ENCODE data around the gene NHEJ1. TPM values are rescaled to one million over a fixed set of nuclear protein-coding genes. Genes with fewer than 3 reads are reported as not detected.

Gene NHEJ1
- total and polyA plus RNA-seq, 2 of the 13 experiments (the other 11 are each of a cell fraction or from before 2014, with no cell fraction given) = 30.0 to 30.7 TPM

- TF ChIP-seq GATAD1 (CRISPR knock-in tag; IDR thresholded peaks at IDR 0.05) (peak; percentile 59; the same call in 1 of the 2 replicates), ZNF232 (CRISPR knock-in tag; IDR thresholded peaks at IDR 0.05; ENCODE audit: borderline replicate concordance) (peak; percentile 71; the same call in 1 of the 2 replicates), ZNF17 (CRISPR knock-in tag; IDR thresholded peaks at IDR 0.05) (0 out of 2 replicates have a peak, but pooled peaks have one; percentile 21), ZNF256 (CRISPR knock-in tag; conservative IDR thresholded peaks at IDR 0.05) (0 out of 2 replicates have a peak, but pooled peaks have one; percentile 31), ZNF124 (CRISPR knock-in tag; IDR thresholded peaks at IDR 0.05) (no peak), CENPX (CRISPR knock-in tag; IDR thresholded peaks at IDR 0.05) (no peak), FOXA1 (IDR thresholded peaks at IDR 0.05) (peak; percentile 89), FOXA1 (CRISPR knock-in tag; IDR thresholded peaks at IDR 0.05) (peak; percentile 90), SP5 (CRISPR knock-in tag; IDR thresholded peaks at IDR 0.05; ENCODE audit: borderline replicate concordance, low read depth) (peak; percentile 89), NFE2 (CRISPR knock-in tag; IDR thresholded peaks at IDR 0.05) (no peak), ZNF772 (CRISPR knock-in tag; IDR thresholded peaks at IDR 0.05) (peak; percentile 82), SMYD3 (CRISPR knock-in tag; IDR thresholded peaks at IDR 0.05) (peak; percentile 91; the same call in 1 of the 2 replicates), SMC3 (IDR thresholded peaks at IDR 0.05; ENCODE audit: low read length) (0 out of 2 replicates have a peak, but pooled peaks have one; percentile 10), CCAR2 (optimal IDR thresholded peaks at IDR 0.05; ENCODE audit: low read depth, low read length) (peak; percentile 41), ZNF776 (CRISPR knock-in tag; IDR thresholded peaks at IDR 0.05) (no peak), SKIL (CRISPR knock-in tag; IDR thresholded peaks at IDR 0.05; ENCODE audit: borderline replicate concordance) (peak; percentile 87), NFKBIZ (CRISPR knock-in tag; IDR thresholded peaks at IDR 0.05) (peak; percentile 92; the same call in 1 of the 2 replicates), ZNF180 (CRISPR knock-in tag; IDR thresholded peaks at IDR 0.05; ENCODE audit: borderline replicate concordance, low read depth) (no peak), IRF2 (CRISPR knock-in tag; IDR thresholded peaks at IDR 0.05) (peak; percentile 63; the same call in 1 of the 2 replicates), SIX4 (CRISPR knock-in tag; IDR thresholded peaks at IDR 0.05) (no peak; the same call in 1 of the 2 replicates), ZNF75D (CRISPR knock-in tag; IDR thresholded peaks at IDR 0.05; ENCODE audit: borderline replicate concordance) (no peak), SP2 (CRISPR knock-in tag; IDR thresholded peaks at IDR 0.05) (no peak), NR2F2 (IDR thresholded peaks at IDR 0.05; ENCODE audit: borderline replicate concordance, low read depth) (peak; percentile 74; the same call in 1 of the 2 replicates), ZSCAN25 (CRISPR knock-in tag; IDR thresholded peaks at IDR 0.05) (no peak)
- TF ChIP-seq, protein P1, sequence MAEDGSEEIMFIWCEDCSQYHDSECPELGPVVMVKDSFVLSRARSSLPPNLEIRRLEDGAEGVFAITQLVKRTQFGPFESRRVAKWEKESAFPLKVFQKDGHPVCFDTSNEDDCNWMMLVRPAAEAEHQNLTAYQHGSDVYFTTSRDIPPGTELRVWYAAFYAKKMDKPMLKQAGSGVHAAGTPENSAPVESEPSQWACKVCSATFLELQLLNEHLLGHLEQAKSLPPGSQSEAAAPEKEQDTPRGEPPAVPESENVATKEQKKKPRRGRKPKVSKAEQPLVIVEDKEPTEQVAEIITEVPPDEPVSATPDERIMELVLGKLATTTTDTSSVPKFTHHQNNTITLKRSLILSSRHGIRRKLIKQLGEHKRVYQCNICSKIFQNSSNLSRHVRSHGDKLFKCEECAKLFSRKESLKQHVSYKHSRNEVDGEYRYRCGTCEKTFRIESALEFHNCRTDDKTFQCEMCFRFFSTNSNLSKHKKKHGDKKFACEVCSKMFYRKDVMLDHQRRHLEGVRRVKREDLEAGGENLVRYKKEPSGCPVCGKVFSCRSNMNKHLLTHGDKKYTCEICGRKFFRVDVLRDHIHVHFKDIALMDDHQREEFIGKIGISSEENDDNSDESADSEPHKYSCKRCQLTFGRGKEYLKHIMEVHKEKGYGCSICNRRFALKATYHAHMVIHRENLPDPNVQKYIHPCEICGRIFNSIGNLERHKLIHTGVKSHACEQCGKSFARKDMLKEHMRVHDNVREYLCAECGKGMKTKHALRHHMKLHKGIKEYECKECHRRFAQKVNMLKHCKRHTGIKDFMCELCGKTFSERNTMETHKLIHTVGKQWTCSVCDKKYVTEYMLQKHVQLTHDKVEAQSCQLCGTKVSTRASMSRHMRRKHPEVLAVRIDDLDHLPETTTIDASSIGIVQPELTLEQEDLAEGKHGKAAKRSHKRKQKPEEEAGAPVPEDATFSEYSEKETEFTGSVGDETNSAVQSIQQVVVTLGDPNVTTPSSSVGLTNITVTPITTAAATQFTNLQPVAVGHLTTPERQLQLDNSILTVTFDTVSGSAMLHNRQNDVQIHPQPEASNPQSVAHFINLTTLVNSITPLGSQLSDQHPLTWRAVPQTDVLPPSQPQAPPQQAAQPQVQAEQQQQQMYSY (CRISPR knock-in tag; IDR thresholded peaks at IDR 0.05) = no peak
- TF ChIP-seq, protein P2, sequence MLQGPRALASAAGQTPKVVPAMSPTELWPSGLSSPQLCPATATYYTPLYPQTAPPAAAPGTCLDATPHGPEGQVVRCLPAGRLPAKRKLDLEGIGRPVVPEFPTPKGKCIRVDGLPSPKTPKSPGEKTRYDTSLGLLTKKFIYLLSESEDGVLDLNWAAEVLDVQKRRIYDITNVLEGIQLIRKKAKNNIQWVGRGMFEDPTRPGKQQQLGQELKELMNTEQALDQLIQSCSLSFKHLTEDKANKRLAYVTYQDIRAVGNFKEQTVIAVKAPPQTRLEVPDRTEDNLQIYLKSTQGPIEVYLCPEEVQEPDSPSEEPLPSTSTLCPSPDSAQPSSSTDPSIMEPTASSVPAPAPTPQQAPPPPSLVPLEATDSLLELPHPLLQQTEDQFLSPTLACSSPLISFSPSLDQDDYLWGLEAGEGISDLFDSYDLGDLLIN (CRISPR knock-in tag; IDR thresholded peaks at IDR 0.05; ENCODE audit: borderline replicate concordance) = no peak
Measured at GRCh38 chr2:219111375-219112061, 49.1 kb downstream of the NHEJ1 start (continued).

Data from HepG2 (cell line).